NT2/D1 (cell line): ENCODE measurements around the gene PCSK2.

ENCODE experiments used
- DNase-seq: peaks from one replicate; pipeline ENCODE4 v3.0.0-alpha.2; 2011; ENCODE audit warnings: low read depth, low spot score
- H3K27me3 ChIP-seq: 2 replicates; pipeline ENCODE4 v1.6.0; 2011; ENCODE audit warnings: mild to moderate bottlenecking; ENCODE audit not compliant: insufficient read length, insufficient read depth
- H3K36me3 ChIP-seq: 2 replicates; pipeline ENCODE4 v1.6.1; 2011; ENCODE audit warnings: mild to moderate bottlenecking, low read length, mixed read lengths; ENCODE audit not compliant: insufficient read depth, insufficient read length
- H3K4me1 ChIP-seq: 2 replicates; pipeline ENCODE4 v1.5.1; 2011; ENCODE audit not compliant: insufficient read depth, insufficient read length
- H3K4me3 ChIP-seq: 2 replicates; pipeline ENCODE4 v1.5.1; 2011; ENCODE audit warnings: low read depth; ENCODE audit not compliant: insufficient read length
- H3K9ac ChIP-seq: 2 replicates; pipeline ENCODE4 v1.6.0; 2011; ENCODE audit warnings: low read depth; ENCODE audit not compliant: insufficient read length
- H3K9me3 ChIP-seq: 2 replicates; pipeline ENCODE4 v1.5.1; 2011; ENCODE audit warnings: mild to moderate bottlenecking, low read length; ENCODE audit not compliant: insufficient read depth
- SUZ12 ChIP-seq: IDR thresholded peaks from 2 replicates; pipeline ENCODE4 v1.6.1; 2011; ENCODE audit not compliant: insufficient read length, insufficient read depth; ENCODE audit errors: extremely low read depth
- YY1 ChIP-seq: IDR thresholded peaks from 2 replicates; pipeline ENCODE4 v1.6.1; 2011; ENCODE audit not compliant: insufficient read length, insufficient read depth
- ZNF274 ChIP-seq: IDR thresholded peaks from 2 replicates; pipeline ENCODE4 v1.6.1; 2011; ENCODE audit warnings: mild to moderate bottlenecking, low read depth, low read length

The PCSK2 gene

DNA sequence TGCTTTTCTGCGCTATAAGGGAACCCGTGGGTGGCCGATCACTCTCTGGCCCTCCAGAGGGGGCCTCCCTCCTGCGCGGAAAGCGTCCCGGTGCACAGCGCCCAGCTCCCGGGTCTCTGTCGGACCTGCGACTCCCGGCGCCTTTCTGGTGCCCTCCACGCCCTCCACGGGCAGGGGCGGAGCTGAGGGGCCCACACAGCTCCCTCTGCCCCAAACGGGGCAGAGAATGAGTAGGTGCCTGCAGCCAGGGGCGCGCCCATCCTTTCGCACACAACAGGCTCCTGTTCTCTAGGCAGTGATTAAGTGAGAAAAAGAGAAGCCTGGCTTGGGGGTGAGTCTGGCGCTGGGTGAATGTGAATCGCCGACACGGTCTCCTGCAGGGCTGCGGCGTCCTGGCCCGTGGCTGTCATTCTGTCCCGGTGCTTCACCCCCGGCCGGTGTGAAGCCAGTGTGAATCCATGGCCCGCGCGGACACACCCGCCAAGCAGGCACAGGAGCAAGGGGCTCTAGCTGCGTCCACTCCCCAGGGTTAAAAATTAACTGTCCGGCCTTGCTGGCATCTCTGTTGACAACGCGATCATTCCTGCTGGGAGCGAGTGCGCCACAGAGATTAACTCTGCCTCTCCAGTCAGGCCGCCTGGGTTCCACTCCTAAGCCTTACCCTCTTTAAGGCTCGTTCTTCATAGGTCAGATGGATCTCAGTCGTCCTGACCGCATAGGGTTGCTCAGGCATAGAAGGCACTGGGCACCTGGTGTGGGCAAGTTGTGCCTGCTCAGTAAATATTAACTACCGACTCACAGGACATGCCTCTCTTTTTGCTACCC, 88.8 kb downstream of the PCSK2 start:
- Histone ChIP-seq H3K4me1 (no peaks in the 10 kb centered on the region), H3K4me3 (no peak overlapping the region), H3K9me3 (no peaks in the 10 kb centered on the region), H3K36me3 (no peaks in the 10 kb centered on the region), H3K27me3 (no peaks in the 10 kb centered on the region), H3K9ac (no peak overlapping the region)
- no peak for DNase-seq
- TF ChIP-seq YY1 (no peak), SUZ12 (no peak), ZNF274 (no peak)

DNA sequence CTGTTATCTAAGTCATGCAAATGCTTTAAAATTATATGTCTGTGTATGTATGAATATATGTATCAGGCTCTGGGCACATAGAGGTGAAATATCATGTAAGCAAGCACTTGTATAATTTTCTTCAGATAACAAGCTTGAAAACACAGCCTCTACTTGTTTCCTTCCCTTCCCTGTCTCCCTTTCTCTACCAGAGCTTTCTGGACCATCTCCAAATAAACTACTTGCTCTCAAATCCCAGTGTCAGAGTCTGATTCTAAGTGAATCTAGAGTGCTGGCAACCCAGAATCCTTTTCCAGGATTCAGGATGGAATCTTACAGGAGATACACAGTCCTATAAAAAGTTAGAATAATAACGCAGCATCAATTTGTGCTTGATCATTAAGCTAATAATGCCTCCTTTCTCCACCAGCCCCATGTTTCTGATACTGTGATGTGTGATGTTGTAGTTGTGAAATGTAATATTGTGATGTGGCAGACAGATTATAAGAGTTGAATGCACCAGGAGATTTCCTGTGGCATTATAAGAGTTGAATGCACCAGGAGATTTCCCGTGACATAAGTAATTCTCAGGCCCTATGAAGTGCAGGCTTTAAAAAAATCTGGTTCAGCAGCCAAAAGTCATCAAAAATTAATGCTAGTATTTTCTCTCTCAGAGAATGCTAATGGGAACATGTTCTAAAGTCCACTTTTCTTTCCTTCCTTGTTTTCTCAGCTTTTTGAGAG, 89.6 kb downstream of the PCSK2 start:
- no peaks in the 10 kb centered on the region for H3K27me3 ChIP-seq
- no peak for DNase-seq
- H3K4me3 ChIP-seq: no peak overlapping the region
- H3K36me3 ChIP-seq: no peaks in the 10 kb centered on the region
- no peak overlapping the region for H3K9ac ChIP-seq
- no peaks in the 10 kb centered on the region for H3K4me1 ChIP-seq
- no peak for TF ChIP-seq SUZ12
- TF ChIP-seq ZNF274: no peak
- no peak for TF ChIP-seq YY1
- no peaks in the 10 kb centered on the region for H3K9me3 ChIP-seq

DNA sequence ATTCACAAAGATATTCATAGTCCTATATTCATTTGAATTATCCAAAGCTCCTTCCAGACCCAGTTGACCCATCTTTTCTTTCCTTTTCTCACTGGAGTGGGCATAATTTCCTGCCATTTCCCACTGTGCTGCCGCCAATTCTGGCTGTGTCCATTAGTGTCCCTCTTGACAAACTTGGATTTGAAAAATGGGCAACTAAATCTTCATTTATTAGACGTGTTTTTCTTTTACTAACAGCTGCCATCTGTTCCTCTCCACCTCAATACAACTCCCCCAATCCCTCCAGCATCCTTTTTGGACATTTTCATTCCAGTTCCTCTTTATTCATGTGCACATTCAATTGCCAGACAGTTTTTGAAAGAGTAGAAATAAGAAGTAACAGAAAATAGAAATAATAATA, 90.5 kb downstream of the PCSK2 start:
- H3K27me3 ChIP-seq: no peaks in the 10 kb centered on the region
- no peak overlapping the region for H3K9ac ChIP-seq
- H3K9me3 ChIP-seq: no peaks in the 10 kb centered on the region
- no peak for DNase-seq
- H3K4me1 ChIP-seq: no peaks in the 10 kb centered on the region
- no peak overlapping the region for H3K4me3 ChIP-seq
- TF ChIP-seq SUZ12: no peak
- TF ChIP-seq YY1: no peak
- TF ChIP-seq ZNF274: no peak
- H3K36me3 ChIP-seq: no peaks in the 10 kb centered on the region

DNA sequence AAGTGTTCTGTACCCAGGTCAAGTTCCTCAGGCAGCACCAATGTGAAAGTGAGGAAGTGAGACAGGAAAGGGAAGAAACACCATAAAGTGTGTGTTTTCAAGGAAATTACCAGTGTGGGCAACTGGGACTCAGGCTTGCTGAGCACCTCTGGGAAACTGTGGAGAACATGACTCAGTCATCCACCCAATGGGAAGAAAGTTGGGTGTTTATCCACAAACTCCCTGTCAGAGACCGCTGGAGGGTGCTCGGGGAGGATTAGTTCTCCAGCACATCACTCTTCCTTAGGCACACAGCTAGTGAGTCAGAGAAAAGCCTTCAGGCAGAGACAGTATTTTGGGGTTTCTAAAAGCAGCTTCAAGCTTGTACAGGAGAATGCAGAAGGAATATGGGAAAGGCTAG, 93.6 kb downstream of the PCSK2 start:
- no peaks in the 10 kb centered on the region for H3K27me3 ChIP-seq
- TF ChIP-seq YY1: no peak
- no peak for TF ChIP-seq ZNF274
- TF ChIP-seq SUZ12: no peak
- H3K4me1 ChIP-seq: no peaks in the 10 kb centered on the region
- H3K9me3 ChIP-seq: no peaks in the 10 kb centered on the region
- no peak overlapping the region for H3K4me3 ChIP-seq
- DNase-seq: no peak
- no peaks in the 10 kb centered on the region for H3K36me3 ChIP-seq
- H3K9ac ChIP-seq: no peak overlapping the region

DNA sequence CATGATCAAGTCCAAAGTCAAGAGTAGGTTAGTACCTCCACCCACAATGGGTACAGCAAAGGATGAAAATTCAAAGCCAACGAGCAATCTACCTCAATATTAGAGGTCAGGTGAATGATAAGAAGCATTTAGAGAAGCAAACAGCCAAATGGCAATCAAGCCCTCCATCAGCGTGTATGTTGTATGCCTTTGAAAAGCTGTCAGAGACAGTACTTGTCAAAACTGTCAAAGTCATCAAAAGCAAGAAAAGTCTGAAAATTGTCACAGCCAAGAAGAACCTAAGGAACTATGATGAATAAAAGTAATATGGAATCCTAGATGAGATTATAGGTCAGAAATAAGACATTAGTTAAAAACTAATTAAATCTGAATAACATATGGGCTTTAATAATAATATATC, 99.3 kb downstream of the PCSK2 start:
- Histone ChIP-seq H3K9me3 (no peaks in the 10 kb centered on the region), H3K4me3 (no peak overlapping the region), H3K4me1 (no peaks in the 10 kb centered on the region), H3K36me3 (no peaks in the 10 kb centered on the region), H3K9ac (no peak overlapping the region), H3K27me3 (no peaks in the 10 kb centered on the region)
- TF ChIP-seq YY1 (no peak), SUZ12 (no peak), ZNF274 (no peak)
- no peak for DNase-seq

DNA sequence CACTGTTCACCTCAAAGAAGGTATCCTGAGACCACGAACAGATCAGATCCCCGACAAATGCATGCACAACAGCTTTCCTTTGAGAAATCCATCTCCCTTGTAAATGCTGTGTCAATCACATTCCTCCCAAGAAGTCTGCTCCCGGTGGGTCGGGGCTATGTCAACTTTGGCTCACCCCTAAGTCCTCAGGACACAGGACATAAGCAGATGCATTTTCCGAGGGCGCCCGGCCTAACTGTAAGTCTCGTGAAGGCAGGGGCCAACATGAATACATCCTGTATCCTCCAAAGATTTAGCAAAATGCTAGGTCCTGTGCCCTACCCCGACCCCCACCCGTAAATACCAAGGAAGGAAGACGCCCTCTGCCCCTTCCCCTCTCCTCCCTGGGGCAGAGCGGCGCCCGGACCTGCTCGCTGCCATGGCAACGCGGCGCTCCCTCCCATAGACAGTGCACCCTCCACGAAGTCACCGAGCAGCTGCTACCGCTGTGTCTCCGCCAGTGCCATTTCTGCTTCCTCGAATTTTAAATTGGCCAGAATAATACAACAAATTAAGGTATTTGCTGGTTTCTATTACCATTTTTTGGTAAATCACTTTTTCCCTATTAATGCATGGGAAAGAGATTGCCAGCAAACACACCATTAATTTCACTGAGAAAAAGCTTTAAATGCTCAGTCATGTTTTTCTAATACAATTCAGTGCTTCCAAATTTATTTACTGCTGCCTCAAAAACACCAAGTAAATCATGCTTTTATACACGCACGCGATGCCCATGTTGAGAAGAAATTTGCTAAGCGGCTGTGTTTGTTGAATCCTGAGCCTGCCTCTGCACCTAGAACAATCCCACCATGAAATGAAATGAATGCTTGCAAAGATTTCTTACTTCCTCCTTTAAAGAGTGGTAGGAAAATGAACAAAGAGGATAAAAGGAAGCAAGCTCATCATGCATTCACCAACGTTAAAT, 100.6 kb downstream of the PCSK2 start:
- TF ChIP-seq ZNF274 (no peak), YY1 (no peak), SUZ12 (no peak)
- Histone ChIP-seq H3K4me1 (no peaks in the 10 kb centered on the region), H3K36me3 (no peaks in the 10 kb centered on the region), H3K4me3 (no peak overlapping the region), H3K9ac (no peak overlapping the region), H3K9me3 (no peaks in the 10 kb centered on the region), H3K27me3 (no peaks in the 10 kb centered on the region)
- no peak for DNase-seq

DNA sequence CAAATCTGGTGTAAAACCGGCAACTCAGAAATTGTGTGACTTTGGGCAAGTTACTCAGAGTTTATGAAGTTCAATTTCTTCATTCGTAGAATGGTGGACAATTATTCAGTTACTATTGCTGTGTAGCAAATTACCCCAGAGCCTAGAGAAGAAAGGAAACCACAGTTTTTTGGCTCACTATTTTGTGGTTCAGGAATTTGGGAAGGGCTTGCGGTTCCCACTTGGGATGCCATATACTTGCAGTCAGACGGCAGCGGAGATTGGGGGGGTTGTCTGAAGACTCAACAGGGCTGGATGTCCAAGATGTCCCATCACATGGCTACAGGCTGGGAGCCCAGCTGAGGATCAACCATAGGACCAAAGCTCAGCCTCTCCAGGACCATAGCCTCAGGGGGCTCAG, 108.1 kb downstream of the PCSK2 start:
- no peaks in the 10 kb centered on the region for H3K36me3 ChIP-seq
- no peaks in the 10 kb centered on the region for H3K4me1 ChIP-seq
- H3K9ac ChIP-seq: no peak overlapping the region
- TF ChIP-seq YY1 (no peak), ZNF274 (no peak), SUZ12 (no peak)
- no peaks in the 10 kb centered on the region for H3K9me3 ChIP-seq
- no peak for DNase-seq
- no peak overlapping the region for H3K4me3 ChIP-seq
- no peaks in the 10 kb centered on the region for H3K27me3 ChIP-seq
